Measurements from ENCODE around the gene BCO1. TPM values are rescaled to one million over a fixed set of nuclear protein-coding genes. Genes with fewer than 3 reads are reported as not detected.

BCO1 gene
- total and polyA plus RNA-seq, 4 donors = 0.11 to 0.50 (median 0.29) TPM

DNA sequence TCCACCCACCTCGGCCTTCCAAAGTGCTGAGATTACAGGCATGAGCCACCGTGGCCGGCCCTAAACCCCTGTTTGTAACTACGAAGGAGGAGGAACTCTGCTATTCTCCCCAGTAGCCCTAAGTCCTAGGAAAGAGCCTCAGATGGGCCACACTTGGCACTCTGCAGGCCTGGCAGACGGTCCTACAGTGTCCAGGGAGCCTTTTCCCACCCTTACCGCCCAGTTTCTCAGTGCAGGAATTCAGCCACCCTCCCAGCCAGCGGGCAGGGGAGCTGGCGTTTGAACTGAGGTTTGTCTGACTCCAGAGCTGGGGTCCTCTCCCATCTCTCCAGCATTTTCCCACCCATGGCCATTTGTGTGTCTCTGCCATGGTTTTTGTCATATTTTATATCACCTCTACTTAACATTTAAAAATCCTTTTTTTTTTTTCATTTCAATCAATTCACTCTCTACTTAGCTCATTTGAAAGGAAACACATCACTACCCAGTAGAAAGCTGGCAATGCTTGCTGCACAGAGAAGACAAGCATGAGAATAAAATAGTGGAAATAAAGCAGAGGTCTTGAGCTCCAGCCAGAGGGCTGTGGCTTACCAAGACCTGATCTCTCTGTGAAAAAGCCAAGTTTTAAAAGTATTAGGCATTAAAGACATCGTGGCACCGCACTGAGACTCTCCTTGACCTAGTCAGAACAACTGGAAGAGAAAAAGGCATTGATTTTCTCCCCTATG, 34.9 kb downstream of the BCO1 start:
- H3K36me3 ChIP-seq (ENCODE audit: control insufficient read depth in 4 of 4, insufficient read depth in 3 of 4, low read depth in 1 of 4, low read length in 3 of 4) = no peaks in the 10 kb centered on the region
- H3K27me3 ChIP-seq (ENCODE audit: control insufficient read depth in 4 of 4, insufficient read depth in 4 of 4, low read length in 3 of 4) = no peaks in the 10 kb centered on the region
- no peaks in the 10 kb centered on the region for H3K9me3 ChIP-seq (ENCODE audit: control insufficient read depth in 4 of 4, low read length in 3 of 4)
- H3K27ac ChIP-seq (ENCODE audit: low read depth in 1 of 2, low read length in 2 of 2) = no peak overlapping the region
- H3K4me1 ChIP-seq (ENCODE audit: control insufficient read depth in 4 of 4, insufficient read depth in 4 of 4, low read length in 3 of 4) = no peaks in the 10 kb centered on the region
- H3K4me3 ChIP-seq (ENCODE audit: low read depth in 1 of 3, low read length in 3 of 3) = no peak overlapping the region
- no peak for DNase-seq (ENCODE audit: low spot score)
- no peak overlapping the region for H3K9ac ChIP-seq (ENCODE audit: low read depth in 1 of 2, low read length in 2 of 2)
- WGBS = 71% methylated on average over 10 of the region's 10 CpGs
- TF ChIP-seq RAD21 (IDR thresholded peaks at IDR 0.05) = no peak
- no peak for TF ChIP-seq YY1 (IDR thresholded peaks at IDR 0.05)
- no peak for TF ChIP-seq FOXA1 (IDR thresholded peaks at IDR 0.05)

DNA sequence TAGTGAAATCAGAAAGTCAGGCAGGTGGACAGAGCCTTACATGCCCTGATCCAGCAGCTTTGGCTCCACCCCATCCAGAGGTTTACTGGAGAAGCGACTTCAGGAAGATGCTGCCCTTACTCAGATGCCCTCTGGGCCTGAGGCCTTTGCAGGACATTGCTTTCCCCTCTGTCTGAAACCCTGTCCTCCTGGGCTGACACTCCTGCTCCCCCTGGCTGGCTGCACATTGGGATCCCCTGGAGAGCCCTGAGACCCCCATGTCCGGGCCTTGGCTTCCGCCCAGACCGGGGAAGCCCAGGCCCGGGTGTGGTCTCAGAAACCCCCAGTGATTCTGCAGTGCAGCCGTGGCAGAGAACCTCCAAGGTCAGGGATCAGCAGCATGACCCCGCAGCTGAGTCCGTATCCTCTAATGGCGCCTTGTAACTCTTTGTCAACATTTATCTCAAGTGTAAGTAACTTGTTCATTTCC, 36.6 kb downstream of the BCO1 start:
- no peak overlapping the region for H3K27ac ChIP-seq (ENCODE audit: low read depth in 1 of 2, low read length in 2 of 2)
- no peaks in the 10 kb centered on the region for H3K36me3 ChIP-seq (ENCODE audit: control insufficient read depth in 4 of 4, insufficient read depth in 3 of 4, low read depth in 1 of 4, low read length in 3 of 4)
- DNase-seq (ENCODE audit: low spot score) = no peak
- H3K4me3 ChIP-seq (ENCODE audit: low read depth in 1 of 3, low read length in 3 of 3) = no peak overlapping the region
- H3K9ac ChIP-seq (ENCODE audit: low read depth in 1 of 2, low read length in 2 of 2) = no peak overlapping the region
- WGBS = 71% methylated on average over 9 of the region's 9 CpGs
- TF ChIP-seq, protein P1, sequence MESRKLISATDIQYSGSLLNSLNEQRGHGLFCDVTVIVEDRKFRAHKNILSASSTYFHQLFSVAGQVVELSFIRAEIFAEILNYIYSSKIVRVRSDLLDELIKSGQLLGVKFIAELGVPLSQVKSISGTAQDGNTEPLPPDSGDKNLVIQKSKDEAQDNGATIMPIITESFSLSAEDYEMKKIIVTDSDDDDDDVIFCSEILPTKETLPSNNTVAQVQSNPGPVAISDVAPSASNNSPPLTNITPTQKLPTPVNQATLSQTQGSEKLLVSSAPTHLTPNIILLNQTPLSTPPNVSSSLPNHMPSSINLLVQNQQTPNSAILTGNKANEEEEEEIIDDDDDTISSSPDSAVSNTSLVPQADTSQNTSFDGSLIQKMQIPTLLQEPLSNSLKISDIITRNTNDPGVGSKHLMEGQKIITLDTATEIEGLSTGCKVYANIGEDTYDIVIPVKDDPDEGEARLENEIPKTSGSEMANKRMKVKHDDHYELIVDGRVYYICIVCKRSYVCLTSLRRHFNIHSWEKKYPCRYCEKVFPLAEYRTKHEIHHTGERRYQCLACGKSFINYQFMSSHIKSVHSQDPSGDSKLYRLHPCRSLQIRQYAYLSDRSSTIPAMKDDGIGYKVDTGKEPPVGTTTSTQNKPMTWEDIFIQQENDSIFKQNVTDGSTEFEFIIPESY (IDR thresholded peaks at IDR 0.05) = no peak
- TF ChIP-seq NR2F2 (IDR thresholded peaks at IDR 0.05) = peak; percentile 65
- no peaks in the 10 kb centered on the region for H3K27me3 ChIP-seq (ENCODE audit: control insufficient read depth in 4 of 4, insufficient read depth in 4 of 4, low read length in 3 of 4)
- H3K4me1 ChIP-seq (ENCODE audit: control insufficient read depth in 4 of 4, insufficient read depth in 4 of 4, low read length in 3 of 4) = no peaks in the 10 kb centered on the region
- no peaks in the 10 kb centered on the region for H3K9me3 ChIP-seq (ENCODE audit: control insufficient read depth in 4 of 4, low read length in 3 of 4)

DNA sequence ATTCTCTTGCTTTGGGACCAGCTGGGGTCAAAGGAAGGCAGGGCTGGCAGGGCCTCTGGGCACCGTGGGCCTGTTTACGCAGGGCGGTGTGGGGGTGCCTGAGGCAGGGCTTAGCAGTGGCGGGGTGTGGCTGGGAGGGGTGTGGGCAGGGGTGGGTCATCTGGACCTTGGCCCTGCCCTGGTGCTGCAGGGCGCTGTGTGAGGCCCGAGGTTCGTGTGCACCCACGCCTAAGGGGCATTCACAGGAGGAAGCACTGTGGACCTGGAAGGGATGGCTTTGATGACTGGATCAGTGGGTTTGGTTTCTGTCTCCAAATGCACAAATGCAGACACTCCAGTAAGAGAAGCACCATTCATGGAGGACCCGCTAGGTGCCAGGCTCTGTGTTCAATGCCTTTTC, 37.3 kb downstream of the BCO1 start:
- Histone ChIP-seq H3K36me3 (ENCODE audit: control insufficient read depth in 4 of 4, insufficient read depth in 3 of 4, low read depth in 1 of 4, low read length in 3 of 4) (no peaks in the 10 kb centered on the region), H3K9me3 (ENCODE audit: control insufficient read depth in 4 of 4, low read length in 3 of 4) (no peaks in the 10 kb centered on the region), H3K27me3 (ENCODE audit: control insufficient read depth in 4 of 4, insufficient read depth in 4 of 4, low read length in 3 of 4) (no peaks in the 10 kb centered on the region), H3K9ac (ENCODE audit: low read depth in 1 of 2, low read length in 2 of 2) (no peak overlapping the region), H3K4me3 (ENCODE audit: low read depth in 1 of 3, low read length in 3 of 3) (no peak overlapping the region), H3K27ac (ENCODE audit: low read depth in 1 of 2, low read length in 2 of 2) (no peak overlapping the region), H3K4me1 (ENCODE audit: control insufficient read depth in 4 of 4, insufficient read depth in 4 of 4, low read length in 3 of 4) (no peaks in the 10 kb centered on the region)
- DNase-seq (ENCODE audit: low spot score) = no peak
- 83% methylated on average over 9 of the region's 9 CpGs for WGBS
- TF ChIP-seq SP1 (IDR thresholded peaks at IDR 0.05) = no peak
- TF ChIP-seq, protein P2, sequence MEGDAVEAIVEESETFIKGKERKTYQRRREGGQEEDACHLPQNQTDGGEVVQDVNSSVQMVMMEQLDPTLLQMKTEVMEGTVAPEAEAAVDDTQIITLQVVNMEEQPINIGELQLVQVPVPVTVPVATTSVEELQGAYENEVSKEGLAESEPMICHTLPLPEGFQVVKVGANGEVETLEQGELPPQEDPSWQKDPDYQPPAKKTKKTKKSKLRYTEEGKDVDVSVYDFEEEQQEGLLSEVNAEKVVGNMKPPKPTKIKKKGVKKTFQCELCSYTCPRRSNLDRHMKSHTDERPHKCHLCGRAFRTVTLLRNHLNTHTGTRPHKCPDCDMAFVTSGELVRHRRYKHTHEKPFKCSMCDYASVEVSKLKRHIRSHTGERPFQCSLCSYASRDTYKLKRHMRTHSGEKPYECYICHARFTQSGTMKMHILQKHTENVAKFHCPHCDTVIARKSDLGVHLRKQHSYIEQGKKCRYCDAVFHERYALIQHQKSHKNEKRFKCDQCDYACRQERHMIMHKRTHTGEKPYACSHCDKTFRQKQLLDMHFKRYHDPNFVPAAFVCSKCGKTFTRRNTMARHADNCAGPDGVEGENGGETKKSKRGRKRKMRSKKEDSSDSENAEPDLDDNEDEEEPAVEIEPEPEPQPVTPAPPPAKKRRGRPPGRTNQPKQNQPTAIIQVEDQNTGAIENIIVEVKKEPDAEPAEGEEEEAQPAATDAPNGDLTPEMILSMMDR (IDR thresholded peaks at IDR 0.05; ENCODE audit: low read depth, low read length, missing input control) = no peak
- no peak for TF ChIP-seq EGR1 (IDR thresholded peaks at IDR 0.05; ENCODE audit: low read depth in 2 of 2)
- no peak for TF ChIP-seq RXRA (IDR thresholded peaks at IDR 0.05)
- no peak for TF ChIP-seq NR2F2 (IDR thresholded peaks at IDR 0.05)
- TF ChIP-seq, protein P3, sequence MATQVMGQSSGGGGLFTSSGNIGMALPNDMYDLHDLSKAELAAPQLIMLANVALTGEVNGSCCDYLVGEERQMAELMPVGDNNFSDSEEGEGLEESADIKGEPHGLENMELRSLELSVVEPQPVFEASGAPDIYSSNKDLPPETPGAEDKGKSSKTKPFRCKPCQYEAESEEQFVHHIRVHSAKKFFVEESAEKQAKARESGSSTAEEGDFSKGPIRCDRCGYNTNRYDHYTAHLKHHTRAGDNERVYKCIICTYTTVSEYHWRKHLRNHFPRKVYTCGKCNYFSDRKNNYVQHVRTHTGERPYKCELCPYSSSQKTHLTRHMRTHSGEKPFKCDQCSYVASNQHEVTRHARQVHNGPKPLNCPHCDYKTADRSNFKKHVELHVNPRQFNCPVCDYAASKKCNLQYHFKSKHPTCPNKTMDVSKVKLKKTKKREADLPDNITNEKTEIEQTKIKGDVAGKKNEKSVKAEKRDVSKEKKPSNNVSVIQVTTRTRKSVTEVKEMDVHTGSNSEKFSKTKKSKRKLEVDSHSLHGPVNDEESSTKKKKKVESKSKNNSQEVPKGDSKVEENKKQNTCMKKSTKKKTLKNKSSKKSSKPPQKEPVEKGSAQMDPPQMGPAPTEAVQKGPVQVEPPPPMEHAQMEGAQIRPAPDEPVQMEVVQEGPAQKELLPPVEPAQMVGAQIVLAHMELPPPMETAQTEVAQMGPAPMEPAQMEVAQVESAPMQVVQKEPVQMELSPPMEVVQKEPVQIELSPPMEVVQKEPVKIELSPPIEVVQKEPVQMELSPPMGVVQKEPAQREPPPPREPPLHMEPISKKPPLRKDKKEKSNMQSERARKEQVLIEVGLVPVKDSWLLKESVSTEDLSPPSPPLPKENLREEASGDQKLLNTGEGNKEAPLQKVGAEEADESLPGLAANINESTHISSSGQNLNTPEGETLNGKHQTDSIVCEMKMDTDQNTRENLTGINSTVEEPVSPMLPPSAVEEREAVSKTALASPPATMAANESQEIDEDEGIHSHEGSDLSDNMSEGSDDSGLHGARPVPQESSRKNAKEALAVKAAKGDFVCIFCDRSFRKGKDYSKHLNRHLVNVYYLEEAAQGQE (IDR thresholded peaks at IDR 0.05) = no peak
- TF ChIP-seq RAD21 (IDR thresholded peaks at IDR 0.05) = no peak
- TF ChIP-seq, protein P4, sequence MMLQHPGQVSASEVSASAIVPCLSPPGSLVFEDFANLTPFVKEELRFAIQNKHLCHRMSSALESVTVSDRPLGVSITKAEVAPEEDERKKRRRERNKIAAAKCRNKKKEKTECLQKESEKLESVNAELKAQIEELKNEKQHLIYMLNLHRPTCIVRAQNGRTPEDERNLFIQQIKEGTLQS (IDR thresholded peaks at IDR 0.05) = no peak
- TF ChIP-seq TAF1 (conservative IDR thresholded peaks at IDR 0.05) = no peak
- TF ChIP-seq JUND (IDR thresholded peaks at IDR 0.05) = no peak
- TF ChIP-seq FOXA1 (IDR thresholded peaks at IDR 0.05) = no peak

Data from liver (tissue), 9 donors.